Caco-2 (cell line): ENCODE measurements around the gene CTDSP2. TPM values are rescaled to one million over a fixed set of nuclear protein-coding genes. Genes with fewer than 3 reads are reported as not detected.
"Not testable (repeated sequence)": the region's sequence is repeated elsewhere in the genome, so short reads cannot be mapped to it uniquely, and the experiment has no call there.

Experiments
- BruUV-seq: library from RNA; stranded (reverse); fragments of 400-500 nt; replicated peaks from 2 replicates; lab custom pipeline; 2021; lab: Mats Ljungman, UMichigan
- CTCF ChIA-PET: fragments of 300-600 bp; sonication (Branson Sonifier 250); formaldehyde crosslinking; loops from one replicate; lab custom pipeline; 2022; ENCODE audit warnings: antibody characterized with exemption; lab: Charles Lee
- POLR2A ChIA-PET: fragments of 300-600 bp; sonication (Branson Sonifier 250); formaldehyde crosslinking; loops from one replicate; lab custom pipeline; 2022; ENCODE audit warnings: antibody characterized with exemption; lab: Charles Lee
- DNase-seq, 2 experiments: peaks; one replicate each; pipeline versions ENCODE4 v3.0.0 to v3.0.0-alpha.2; 2020 to 2022
- H3K27me3 ChIP-seq: replicated peaks from 2 replicates; pipeline ENCODE4 v1.6.0; 2011; ENCODE audit warnings: low read length; ENCODE audit not compliant: control insufficient read depth, insufficient read depth
- H3K36me3 ChIP-seq: 2 replicates; pipeline ENCODE4 v1.5.1; 2011; ENCODE audit warnings: low read length; ENCODE audit not compliant: control insufficient read depth, insufficient read depth
- H3K4me1 ChIP-seq: fragments of 250-450 bp; sonication (Bioruptor Pico); 2 replicates; pipeline ENCODE4 v1.5.1; 2020; ENCODE audit warnings: mild to moderate bottlenecking
- H3K4me3 ChIP-seq: 2 replicates; pipeline ENCODE4 v1.5.1; 2011; ENCODE audit warnings: low read depth, mild to moderate bottlenecking, control low read depth, low read length
- H3K9me3 ChIP-seq: fragments of 250-450 bp; sonication (Bioruptor Pico); 2 replicates; pipeline ENCODE4 v1.5.1; 2020; ENCODE audit warnings: mild to moderate bottlenecking, moderate library complexity
- H3K27ac Mint-ChIP-seq: one replicate; pipeline ENCODE4 v1.8.0; 2022; ENCODE audit warnings: mixed read lengths; ENCODE audit not compliant: unreplicated experiment
- H3K27me3 Mint-ChIP-seq: one replicate; pipeline ENCODE4 v1.8.0; 2022; ENCODE audit warnings: mixed read lengths; ENCODE audit not compliant: insufficient read depth, unreplicated experiment
- H3K36me3 Mint-ChIP-seq: one replicate; pipeline ENCODE4 v1.8.0; 2022; ENCODE audit warnings: mild to moderate bottlenecking, mixed read lengths; ENCODE audit not compliant: insufficient read depth, unreplicated experiment
- H3K4me1 Mint-ChIP-seq: one replicate; pipeline ENCODE4 v1.8.0; 2022; ENCODE audit warnings: low read depth, mixed read lengths; ENCODE audit not compliant: unreplicated experiment
- H3K4me3 Mint-ChIP-seq: one replicate; pipeline ENCODE4 v1.8.0; 2022; ENCODE audit warnings: mild to moderate bottlenecking, moderate library complexity, mixed read lengths; ENCODE audit not compliant: unreplicated experiment
- H3K9me3 Mint-ChIP-seq: one replicate; pipeline ENCODE4 v1.8.0; 2022; ENCODE audit warnings: mixed read lengths; ENCODE audit not compliant: unreplicated experiment
- CTCF ChIP-seq, 2 experiments: fragments of 200-600 bp in 1 of 2; IDR thresholded peaks; 1 replicate in 1 of 2; 2 replicates in 1 of 2; pipeline versions ENCODE4 v1.5.1 to v1.8.0; 2011 to 2022; ENCODE audit warnings: antibody characterized with exemption in 1 of 2, control low read depth in 1 of 2, inconsistent platforms in 1 of 2, low read depth in 1 of 2, low read length in 1 of 2, mild to moderate bottlenecking in 1 of 2, moderate library complexity in 1 of 2; ENCODE audit not compliant: insufficient read depth in 1 of 2, severe bottlenecking in 1 of 2, unreplicated experiment in 1 of 2
- intact Hi-C: fragments of 100-400 bp; cut with micrococcal nuclease; formaldehyde crosslinking; loops from one replicate; pipeline ENCODE4 v1.10.0; 2022; ENCODE audit not compliant: unreplicated experiment
- total RNA-seq: library from RNA; stranded (reverse); gene quantifications from 2 replicates; pipeline ENCODE4 v1.2.3, GENCODE V29; 2022

CTDSP2 gene
- total RNA-seq, 1 experiment from 2014 or later: 117 TPM

- CTCF ChIA-PET, H3K4me3 Mint-ChIP-seq, H3K4me3 ChIP-seq, H3K36me3 ChIP-seq, H3K27me3 ChIP-seq, DNase-seq, H3K27me3 Mint-ChIP-seq, H3K4me1 ChIP-seq, H3K27ac Mint-ChIP-seq, H3K9me3 Mint-ChIP-seq, H3K9me3 ChIP-seq, H3K4me1 Mint-ChIP-seq, intact Hi-C loops: not testable (repeated sequence)
- TSS peak; percentile 2 for BruUV-seq
- POLR2A ChIA-PET: interaction anchor here (0.6 kb wide), 1 partner anchor 16 kb away, joined by 3 read pairs; no protein-coding TSS in a partner anchor
- peaks cover 62% of the 10 kb centered on the region for H3K36me3 Mint-ChIP-seq
Observed at GRCh38 chr12:57820119-57820518, 26.4 kb downstream of the CTDSP2 start.

DNA sequence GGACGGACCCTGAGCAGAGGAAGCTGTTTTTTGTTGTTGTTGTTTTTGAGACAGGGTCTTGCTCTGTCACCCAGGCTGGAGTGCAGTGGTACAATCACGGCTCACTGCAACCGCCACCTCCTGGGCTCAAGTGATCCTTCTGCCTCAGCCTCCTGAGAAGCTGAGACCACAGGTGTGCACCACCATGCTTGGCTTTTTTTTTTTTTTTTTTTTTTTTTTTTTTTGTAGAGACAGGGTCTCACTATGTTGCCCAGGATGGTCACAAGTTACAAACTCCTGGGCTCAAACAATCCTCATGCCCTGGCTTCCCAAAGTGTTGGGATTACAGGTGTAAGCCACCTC lies 28.6 kb downstream of the CTDSP2 start:
- H3K4me3 Mint-ChIP-seq, POLR2A ChIA-PET, H3K27me3 Mint-ChIP-seq, BruUV-seq, H3K36me3 ChIP-seq, H3K4me1 ChIP-seq, H3K9me3 Mint-ChIP-seq, H3K4me1 Mint-ChIP-seq, H3K4me3 ChIP-seq, DNase-seq, H3K27me3 ChIP-seq, H3K27ac Mint-ChIP-seq, H3K9me3 ChIP-seq, intact Hi-C loops: not testable (repeated sequence)
- H3K36me3 Mint-ChIP-seq: peaks cover 43% of the 10 kb centered on the region
- CTCF ChIA-PET: interaction anchor here (0.7 to 1.0 kb wide), 2 partner anchors 71 to 78 kb away, joined by 3 to 6 read pairs; no protein-coding TSS in a partner anchor

- ChIA-PET CTCF (interaction anchor here (0.7 kb wide), 1 partner anchor 71 kb away, joined by 6 read pairs; no protein-coding TSS in a partner anchor), POLR2A (no interaction called here)
- Histone ChIP-seq H3K4me3 (no peak overlapping the region), H3K27me3 (no peaks in the 10 kb centered on the region), H3K36me3 (no peaks in the 10 kb centered on the region; the same call in 1 of the 2 replicates), H3K4me1 (no peaks in the 10 kb centered on the region), H3K9me3 (no peaks in the 10 kb centered on the region)
- BruUV-seq: no TSS peak
- intact Hi-C loops: no loop called here
- Mint-ChIP-seq H3K4me1 (no peaks in the 10 kb centered on the region), H3K9me3 (no peaks in the 10 kb centered on the region), H3K4me3 (no peak overlapping the region), H3K27me3 (no peaks in the 10 kb centered on the region), H3K36me3 (peaks cover 38% of the 10 kb centered on the region), H3K27ac (no peak overlapping the region)
- no peak for TF ChIP-seq CTCF (IDR thresholded peaks at IDR 0.05; ENCODE audit: insufficient read depth in 1 of 2, low read depth in 1 of 2, low read length in 1 of 2, severe bottlenecking in 1 of 2, unreplicated experiment in 1 of 2)
- no peak for DNase-seq
Observed at GRCh38 chr12:57817261-57817989, 29.1 kb downstream of the CTDSP2 start.

DNA sequence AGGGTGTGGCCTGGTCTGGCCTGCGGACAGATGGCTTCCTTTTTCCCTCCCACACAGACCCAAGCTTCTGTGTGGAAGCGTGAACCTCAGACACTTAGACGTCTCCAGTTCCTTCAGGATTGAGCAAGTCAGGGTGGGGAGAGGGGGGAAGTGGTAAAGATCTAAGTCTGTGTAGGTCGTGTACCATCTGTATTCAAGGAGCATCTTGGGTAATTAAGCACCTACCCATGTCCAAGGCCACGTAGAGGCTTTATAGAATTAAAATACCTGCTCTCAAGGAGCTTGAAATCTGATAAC lies 29.7 kb downstream of the CTDSP2 start:
- H3K4me1 Mint-ChIP-seq: no peaks in the 10 kb centered on the region
- Histone ChIP-seq H3K9me3 (no peaks in the 10 kb centered on the region), H3K4me3 (no peak overlapping the region), H3K27me3 (no peaks in the 10 kb centered on the region), H3K4me1 (no peaks in the 10 kb centered on the region), H3K36me3 (no peaks in the 10 kb centered on the region; the same call in 1 of the 2 replicates)
- intact Hi-C loops: no loop called here
- no peak for DNase-seq
- H3K4me3 Mint-ChIP-seq: no peak overlapping the region
- no peak for TF ChIP-seq CTCF (IDR thresholded peaks at IDR 0.05; ENCODE audit: insufficient read depth in 1 of 2, low read depth in 1 of 2, low read length in 1 of 2, severe bottlenecking in 1 of 2, unreplicated experiment in 1 of 2)
- H3K27ac Mint-ChIP-seq: no peak overlapping the region
- peaks cover 31% of the 10 kb centered on the region for H3K36me3 Mint-ChIP-seq
- POLR2A ChIA-PET: no interaction called here
- H3K9me3 Mint-ChIP-seq: no peaks in the 10 kb centered on the region
- no peaks in the 10 kb centered on the region for H3K27me3 Mint-ChIP-seq
- CTCF ChIA-PET: no interaction called here
- BruUV-seq: no TSS peak
